ENCODE measurements around the gene ABO. TPM values are rescaled to one million over a fixed set of nuclear protein-coding genes. Genes with fewer than 3 reads are reported as not detected.

ABO gene
- total and polyA plus RNA-seq, 2 of the 8 experiments (the other 6 are each of a cell fraction or from before 2014, with no cell fraction given) = 0.03 TPM; not detected in 1

DNA sequence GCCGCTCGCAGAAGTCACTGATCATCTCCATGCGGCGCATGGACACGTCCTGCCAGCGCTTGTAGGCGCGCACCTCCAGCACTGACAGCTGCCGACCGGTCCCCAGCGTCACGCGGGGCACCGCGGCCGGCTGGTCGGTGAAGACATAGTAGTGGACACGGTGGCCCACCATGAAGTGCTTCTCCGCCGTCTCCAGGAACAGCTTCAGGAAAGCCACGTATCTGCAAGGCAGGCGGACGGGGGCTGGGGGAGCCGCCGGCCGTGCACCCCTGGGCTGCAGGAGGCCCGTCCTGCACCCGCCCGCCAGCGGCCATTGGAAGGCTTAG lies 18.9 kb downstream of the ABO start:
- no peak overlapping the region for H3K27ac ChIP-seq (ENCODE audit: low read depth, low read length)
- no peak overlapping the region for H3K9ac ChIP-seq (replicated peaks in 1 of 4; ENCODE audit: extremely low read depth in 1 of 4, low read depth in 3 of 4, low read length in 3 of 4)
- H4K5ac ChIP-seq (ENCODE audit: insufficient read length, low read depth, low read length) = no peak overlapping the region
- H2BK12ac ChIP-seq (ENCODE audit: low read depth, low read length) = no peak overlapping the region
- no peak overlapping the region for H4K8ac ChIP-seq (ENCODE audit: extremely low read depth, insufficient read depth, low read length)
- ChIA-PET CTCF (ENCODE audit: partially characterized antibody) (interaction anchor here (0.8 to 3.2 kb wide), 3 partner anchors 17 to 74 kb away, joined by 3 to 8 read pairs (median 3); no protein-coding TSS in a partner anchor), POLR2A (ENCODE audit: partially characterized antibody) (interaction anchor here (1.2 kb wide), 1 partner anchor 93 kb away, joined by 3 read pairs; no protein-coding TSS in a partner anchor)
- no peaks in the 10 kb centered on the region for H3K79me2 ChIP-seq (ENCODE audit: control insufficient read depth in 1 of 2, insufficient read depth in 2 of 2, low read length in 2 of 2)
- no peak overlapping the region for H3K56ac ChIP-seq (replicated peaks; ENCODE audit: insufficient read length, low read depth, low read length)
- no peaks in the 10 kb centered on the region for H3K36me3 ChIP-seq (ENCODE audit: control insufficient read depth in 2 of 4, insufficient read depth in 4 of 4, low read length in 3 of 4)
- H2AK5ac ChIP-seq (ENCODE audit: low read depth, low read length) = no peak overlapping the region
- H3K4ac ChIP-seq (replicated peaks; ENCODE audit: insufficient read length, low read depth, low read length) = no peak overlapping the region
- no peak overlapping the region for H4K91ac ChIP-seq (replicated peaks; ENCODE audit: insufficient read length, low read length)
- no peak overlapping the region for H2BK120ac ChIP-seq (replicated peaks; ENCODE audit: low read depth, low read length)
- no peak overlapping the region for H2BK20ac ChIP-seq (ENCODE audit: low read length)
- no peak overlapping the region for H3K23ac ChIP-seq (ENCODE audit: insufficient read length)
- H3K79me1 ChIP-seq (ENCODE audit: low read depth, low read length) = no peaks in the 10 kb centered on the region
- no peak overlapping the region for H3K4me2 ChIP-seq (ENCODE audit: insufficient read depth in 1 of 2, low read depth in 2 of 2, low read length in 2 of 2)
- no peak for DNase-seq (ENCODE audit: low read depth in 1 of 2, low spot score in 2 of 2)
- TF ChIP-seq, protein P1, sequence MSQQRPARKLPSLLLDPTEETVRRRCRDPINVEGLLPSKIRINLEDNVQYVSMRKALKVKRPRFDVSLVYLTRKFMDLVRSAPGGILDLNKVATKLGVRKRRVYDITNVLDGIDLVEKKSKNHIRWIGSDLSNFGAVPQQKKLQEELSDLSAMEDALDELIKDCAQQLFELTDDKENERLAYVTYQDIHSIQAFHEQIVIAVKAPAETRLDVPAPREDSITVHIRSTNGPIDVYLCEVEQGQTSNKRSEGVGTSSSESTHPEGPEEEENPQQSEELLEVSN (IDR thresholded peaks at IDR 0.05) = no peak
- TF ChIP-seq JUN (IDR thresholded peaks at IDR 0.05; ENCODE audit: low read depth, low read length) (no peak), SUZ12 (IDR thresholded peaks at IDR 0.05; ENCODE audit: low read length) (no peak), RNF2 (IDR thresholded peaks at IDR 0.05; ENCODE audit: borderline replicate concordance, low read depth, low read length, missing control alignments, poor library complexity, severe bottlenecking) (no peak), TEAD4 (IDR thresholded peaks at IDR 0.05; ENCODE audit: low read depth, low read length) (no peak), CEBPB (IDR thresholded peaks at IDR 0.05; ENCODE audit: low read depth, low read length) (no peak), HDAC6 (IDR thresholded peaks at IDR 0.05; ENCODE audit: low read depth, low read length) (no peak), TAF7 (optimal IDR thresholded peaks at IDR 0.05; ENCODE audit: borderline replicate concordance, low read depth, low read length) (no peak), BRCA1 (IDR thresholded peaks at IDR 0.05; ENCODE audit: low read depth, low read length) (no peak), BACH1 (IDR thresholded peaks at IDR 0.05; ENCODE audit: low read length) (no peak), POU5F1 (IDR thresholded peaks at IDR 0.05; ENCODE audit: low read depth, low read length) (no peak)
- TF ChIP-seq, protein P2, sequence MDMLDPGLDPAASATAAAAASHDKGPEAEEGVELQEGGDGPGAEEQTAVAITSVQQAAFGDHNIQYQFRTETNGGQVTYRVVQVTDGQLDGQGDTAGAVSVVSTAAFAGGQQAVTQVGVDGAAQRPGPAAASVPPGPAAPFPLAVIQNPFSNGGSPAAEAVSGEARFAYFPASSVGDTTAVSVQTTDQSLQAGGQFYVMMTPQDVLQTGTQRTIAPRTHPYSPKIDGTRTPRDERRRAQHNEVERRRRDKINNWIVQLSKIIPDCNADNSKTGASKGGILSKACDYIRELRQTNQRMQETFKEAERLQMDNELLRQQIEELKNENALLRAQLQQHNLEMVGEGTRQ (IDR thresholded peaks at IDR 0.05; ENCODE audit: low read length) = no peak
- H2AFZ ChIP-seq (ENCODE audit: low read length) = no peak overlapping the region
- no peak overlapping the region for H3K4me3 ChIP-seq (ENCODE audit: extremely low read depth in 1 of 4, insufficient read depth in 2 of 4, low read depth in 3 of 4, low read length in 4 of 4)
- peaks cover 8% of the 10 kb centered on the region; the same call in 1 of the 2 replicates for H3K23me2 ChIP-seq (ENCODE audit: low read depth, low read length)
- no peaks in the 10 kb centered on the region for H4K20me1 ChIP-seq (replicated peaks in 1 of 2; ENCODE audit: control insufficient read depth in 1 of 2, insufficient read depth in 2 of 2, low read length in 2 of 2)
- peaks cover 0 to 13% (median 4%) of the 10 kb centered on the region in 4 experiments; a peak in 6 of 7 replicates for H3K4me1 ChIP-seq (replicated peaks in 1 of 4; ENCODE audit: control insufficient read depth in 3 of 4, insufficient read depth in 4 of 4, low read length in 3 of 4)
- whole genome bisulfite sequencing, 2 experiments (ENCODE audit: extremely low coverage in 1 of 2, insufficient coverage in 1 of 2, insufficient read length in 1 of 2, insufficient replicate concordance in 2 of 2, low coverage in 1 of 2, low lambda C conversion rate in 2 of 2, missing lambda C conversion rate in 1 of 2) = 94% methylated on average over 30 of the region's 30 CpGs; no CpG with 5 or more reads in 1 of the 2 experiments
- 0 out of 7 replicates have a peak, but pooled peaks cover 0 to 4% (median 0%) of the 10 kb centered on the region in 4 experiments for H3K27me3 ChIP-seq (replicated peaks in 1 of 4; ENCODE audit: control insufficient read depth in 3 of 4, extremely low read depth in 1 of 4, insufficient read depth in 3 of 4, low read length in 3 of 4)
- H2BK15ac ChIP-seq (ENCODE audit: low read length) = no peak overlapping the region
- H3K9me3 ChIP-seq (ENCODE audit: insufficient read depth in 2 of 2, low read depth in 1 of 2, low read length in 1 of 2) = no peaks in the 10 kb centered on the region
- no peak overlapping the region for H3K18ac ChIP-seq (ENCODE audit: extremely low read depth, low read length)
- no peak for FAIRE-seq
- H3K14ac ChIP-seq (ENCODE audit: insufficient read length) = no peak overlapping the region
- H2BK5ac ChIP-seq (ENCODE audit: low read depth, low read length) = no peak overlapping the region
